ENCODE data around the gene TPMT.
"Not testable (repeated sequence)": the region's sequence is repeated elsewhere in the genome, so short reads cannot be mapped to it uniquely, and the experiment has no call there.

Gene TPMT

GRCh38 chr6:18177286-18177965, 22.5 kb upstream of the TPMT start:
- ChIA-PET CTCF (no interaction called here), POLR2A (ENCODE audit: low non-redundant PET) (no interaction called here)
- DNase-seq (ENCODE audit: low spot score): no peak
- TF ChIP-seq, protein P1, sequence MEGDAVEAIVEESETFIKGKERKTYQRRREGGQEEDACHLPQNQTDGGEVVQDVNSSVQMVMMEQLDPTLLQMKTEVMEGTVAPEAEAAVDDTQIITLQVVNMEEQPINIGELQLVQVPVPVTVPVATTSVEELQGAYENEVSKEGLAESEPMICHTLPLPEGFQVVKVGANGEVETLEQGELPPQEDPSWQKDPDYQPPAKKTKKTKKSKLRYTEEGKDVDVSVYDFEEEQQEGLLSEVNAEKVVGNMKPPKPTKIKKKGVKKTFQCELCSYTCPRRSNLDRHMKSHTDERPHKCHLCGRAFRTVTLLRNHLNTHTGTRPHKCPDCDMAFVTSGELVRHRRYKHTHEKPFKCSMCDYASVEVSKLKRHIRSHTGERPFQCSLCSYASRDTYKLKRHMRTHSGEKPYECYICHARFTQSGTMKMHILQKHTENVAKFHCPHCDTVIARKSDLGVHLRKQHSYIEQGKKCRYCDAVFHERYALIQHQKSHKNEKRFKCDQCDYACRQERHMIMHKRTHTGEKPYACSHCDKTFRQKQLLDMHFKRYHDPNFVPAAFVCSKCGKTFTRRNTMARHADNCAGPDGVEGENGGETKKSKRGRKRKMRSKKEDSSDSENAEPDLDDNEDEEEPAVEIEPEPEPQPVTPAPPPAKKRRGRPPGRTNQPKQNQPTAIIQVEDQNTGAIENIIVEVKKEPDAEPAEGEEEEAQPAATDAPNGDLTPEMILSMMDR (conservative IDR thresholded peaks at IDR 0.05; ENCODE audit: low read depth): no peak
- H3K27ac ChIP-seq: no peak overlapping the region

DNA sequence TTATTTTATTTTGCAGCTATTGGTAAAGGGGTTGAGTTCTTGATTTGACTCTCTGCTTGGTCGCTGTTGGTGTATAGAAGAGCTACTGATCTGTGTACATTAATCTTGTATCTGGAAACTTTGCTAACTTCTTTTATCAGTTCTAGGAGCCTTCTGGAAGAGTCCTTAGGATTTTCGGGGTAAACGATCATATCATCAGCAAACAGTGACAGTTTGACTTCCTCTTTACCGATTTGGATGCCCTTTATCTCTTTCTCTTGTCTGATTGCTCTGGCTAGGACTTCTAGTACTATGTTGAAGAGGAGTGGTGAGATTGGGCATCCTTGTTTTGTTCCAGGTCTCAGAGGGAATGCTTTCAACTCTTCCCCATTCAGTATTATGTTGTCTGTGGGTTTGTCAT, 21.3 kb upstream of the TPMT start:
- POLR2A ChIA-PET (ENCODE audit: low non-redundant PET); H3K27ac ChIP-seq; DNase-seq (ENCODE audit: low spot score); CTCF ChIA-PET: not testable (repeated sequence)

- no peak overlapping the region for H3K27ac ChIP-seq
- CTCF ChIA-PET: no interaction called here
- no peak for DNase-seq (ENCODE audit: low spot score)
- POLR2A ChIA-PET (ENCODE audit: low non-redundant PET): no interaction called here
- TF ChIP-seq, protein P1 (conservative IDR thresholded peaks at IDR 0.05; ENCODE audit: low read depth): no peak
Measured at GRCh38 chr6:18171871-18172270, 17.0 kb upstream of the TPMT start.

GRCh38 chr6:18168264-18168663, 13.4 kb upstream of the TPMT start:
- H3K27ac ChIP-seq: no peak overlapping the region
- POLR2A ChIA-PET (ENCODE audit: low non-redundant PET): no interaction called here
- CTCF ChIA-PET: no interaction called here
- no peak for DNase-seq (ENCODE audit: low spot score)
- TF ChIP-seq, protein P1 (conservative IDR thresholded peaks at IDR 0.05; ENCODE audit: low read depth): no peak

- no peak for DNase-seq (ENCODE audit: low spot score)
- TF ChIP-seq, protein P1 (conservative IDR thresholded peaks at IDR 0.05; ENCODE audit: low read depth): no peak
- CTCF ChIA-PET: interaction anchor here (0.6 kb wide), 1 partner anchor 304 kb away, joined by 3 read pairs; no protein-coding TSS in a partner anchor
- H3K27ac ChIP-seq: no peak overlapping the region
- POLR2A ChIA-PET (ENCODE audit: low non-redundant PET): no interaction called here
Measured at GRCh38 chr6:18166312-18167036, 11.6 kb upstream of the TPMT start.

DNA sequence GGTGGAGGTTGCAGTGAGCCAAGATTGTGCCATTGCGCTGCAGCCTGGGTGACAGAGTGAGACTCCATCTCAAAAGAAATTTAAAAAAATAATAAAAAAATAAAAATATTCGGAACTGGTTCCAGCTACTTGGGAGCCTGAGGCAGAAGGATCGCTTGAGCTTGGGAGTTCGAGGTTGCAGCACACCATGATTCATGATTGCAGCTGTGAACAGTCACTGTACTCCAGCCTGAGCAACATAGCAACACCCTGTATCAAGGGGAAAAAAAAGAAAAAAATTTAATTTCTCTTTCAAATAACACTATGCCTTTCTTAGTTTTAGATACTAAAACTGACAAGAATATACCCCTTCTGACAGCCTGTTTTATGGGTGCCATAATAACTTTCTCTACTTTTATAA, 10.9 kb upstream of the TPMT start:
- POLR2A ChIA-PET (ENCODE audit: low non-redundant PET): no interaction called here
- CTCF ChIA-PET: no interaction called here
- no peak overlapping the region for H3K27ac ChIP-seq
- TF ChIP-seq, protein P1 (conservative IDR thresholded peaks at IDR 0.05; ENCODE audit: low read depth): no peak
- DNase-seq (ENCODE audit: low spot score): no peak

- CTCF ChIA-PET: no interaction called here
Measured at GRCh38 chr6:18162401-18162800, 7.5 kb upstream of the TPMT start.

More at GRCh38 chr6:18162401-18162800, 7.5 kb upstream of the TPMT start:
- H3K27ac ChIP-seq: no peak overlapping the region; the same call in 1 of the 2 replicates
- TF ChIP-seq, protein P1 (conservative IDR thresholded peaks at IDR 0.05; ENCODE audit: low read depth): no peak
- POLR2A ChIA-PET (ENCODE audit: low non-redundant PET): no interaction called here
- no peak for DNase-seq (ENCODE audit: low spot score)

Measured in RWPE1 (cell line).